ENCODE results near the gene NPAS1.

NPAS1 gene

DNA sequence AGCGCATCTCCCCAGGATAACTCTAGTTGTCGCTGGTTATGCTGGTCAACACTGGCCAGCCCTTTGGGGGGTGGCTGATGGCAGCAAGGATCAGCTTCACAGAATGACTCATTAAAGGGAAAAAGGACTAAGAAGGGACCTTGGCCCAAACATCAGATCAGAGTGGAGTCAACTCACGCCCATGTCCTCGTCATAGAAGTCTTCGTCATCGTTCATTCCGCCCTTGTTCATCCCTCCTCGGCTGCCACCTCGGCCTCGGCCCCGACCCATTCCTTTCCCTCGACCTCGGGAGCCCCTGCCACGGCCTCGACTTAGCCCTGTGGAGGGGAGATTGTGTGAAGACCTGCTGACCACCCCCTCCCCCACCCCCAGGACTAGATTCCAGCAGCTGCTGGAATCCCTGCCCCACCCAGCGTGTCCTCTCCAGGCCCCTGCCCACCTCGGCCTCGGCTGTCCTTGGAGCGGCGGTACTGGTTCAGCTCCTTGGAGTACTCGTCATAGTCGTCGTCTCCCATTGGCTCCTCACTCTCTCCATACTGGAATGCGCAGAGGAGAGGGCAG lies 65.3 kb downstream of the NPAS1 start:
- no peak for DNase-seq (ENCODE audit: low spot score)

DNA sequence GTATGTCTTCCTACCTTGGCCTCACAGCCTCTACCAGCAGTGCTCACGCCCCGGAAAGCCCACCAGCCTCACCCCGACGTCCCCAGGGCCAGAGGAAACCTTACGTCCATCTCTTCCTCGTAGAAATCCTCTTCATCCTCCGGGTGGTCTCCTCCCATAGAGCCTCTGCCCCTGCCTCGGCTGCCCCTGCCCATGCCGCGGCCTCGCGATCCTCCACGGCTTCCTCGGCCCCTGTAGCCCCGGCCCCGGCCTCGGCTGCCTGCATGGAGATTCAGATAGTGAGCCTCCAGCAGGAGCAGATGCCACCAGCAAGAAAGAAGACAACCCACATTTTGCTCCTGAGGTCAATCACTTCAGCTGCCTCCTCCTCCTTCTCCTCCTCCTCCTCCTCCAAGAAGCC lies 66.6 kb downstream of the NPAS1 start:
- no peak for DNase-seq (ENCODE audit: low spot score)

GRCh38 chr19:47089767-47090350 lies 70.2 kb downstream of the NPAS1 start:
- no peak for DNase-seq (ENCODE audit: low spot score)

- DNase-seq (ENCODE audit: low spot score), result no peak
Observed at GRCh38 chr19:47093254-47093653, 73.6 kb downstream of the NPAS1 start.

DNA sequence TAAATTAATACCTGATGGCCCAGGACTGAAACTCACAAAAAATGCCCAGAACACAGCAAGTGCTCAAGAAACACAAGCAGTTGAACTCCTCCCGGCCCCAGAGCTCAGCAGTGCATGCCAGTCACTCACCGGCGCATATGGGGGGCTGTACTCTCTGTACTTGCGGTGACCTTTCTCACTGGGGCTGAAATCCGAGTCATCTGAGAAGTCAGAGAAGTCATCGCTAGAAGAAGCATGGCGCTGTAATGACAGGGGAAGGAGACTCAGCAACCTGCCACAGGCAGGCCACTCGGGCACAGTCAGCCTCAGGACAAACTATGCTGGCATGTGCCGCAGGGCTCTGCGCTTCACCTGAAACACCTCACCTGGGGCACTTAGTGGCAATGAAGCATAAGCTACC lies 74.2 kb downstream of the NPAS1 start:
- DNase-seq (ENCODE audit: low spot score), result no peak

- no peak for DNase-seq (ENCODE audit: low spot score)
Observed at GRCh38 chr19:47094557-47095475, 75.2 kb downstream of the NPAS1 start.

Data from iPS-NIHi11 (cell line).